Caco-2 (cell line): Measurements from ENCODE around the gene WDR75. TPM values are rescaled to one million over a fixed set of nuclear protein-coding genes. Genes with fewer than 3 reads are reported as not detected.

ENCODE experiments used
- BruUV-seq: library from RNA; stranded (reverse); fragments of 400-500 nt; replicated peaks from 2 replicates; lab custom pipeline; 2021; lab: Mats Ljungman, UMichigan
- CTCF ChIA-PET: fragments of 300-600 bp; sonication (Branson Sonifier 250); formaldehyde crosslinking; loops from one replicate; lab custom pipeline; 2022; ENCODE audit warnings: antibody characterized with exemption; lab: Charles Lee
- POLR2A ChIA-PET: fragments of 300-600 bp; sonication (Branson Sonifier 250); formaldehyde crosslinking; loops from one replicate; lab custom pipeline; 2022; ENCODE audit warnings: antibody characterized with exemption; lab: Charles Lee
- DNase-seq, 2 experiments: peaks; one replicate each; pipeline versions ENCODE4 v3.0.0 to v3.0.0-alpha.2; 2020 to 2022
- H3K27me3 ChIP-seq: replicated peaks from 2 replicates; pipeline ENCODE4 v1.6.0; 2011; ENCODE audit warnings: low read length; ENCODE audit not compliant: control insufficient read depth, insufficient read depth
- H3K36me3 ChIP-seq: 2 replicates; pipeline ENCODE4 v1.5.1; 2011; ENCODE audit warnings: low read length; ENCODE audit not compliant: control insufficient read depth, insufficient read depth
- H3K4me1 ChIP-seq: fragments of 250-450 bp; sonication (Bioruptor Pico); 2 replicates; pipeline ENCODE4 v1.5.1; 2020; ENCODE audit warnings: mild to moderate bottlenecking
- H3K4me3 ChIP-seq: 2 replicates; pipeline ENCODE4 v1.5.1; 2011; ENCODE audit warnings: low read depth, mild to moderate bottlenecking, control low read depth, low read length
- H3K9me3 ChIP-seq: fragments of 250-450 bp; sonication (Bioruptor Pico); 2 replicates; pipeline ENCODE4 v1.5.1; 2020; ENCODE audit warnings: mild to moderate bottlenecking, moderate library complexity
- H3K27ac Mint-ChIP-seq: one replicate; pipeline ENCODE4 v1.8.0; 2022; ENCODE audit warnings: mixed read lengths; ENCODE audit not compliant: unreplicated experiment
- H3K27me3 Mint-ChIP-seq: one replicate; pipeline ENCODE4 v1.8.0; 2022; ENCODE audit warnings: mixed read lengths; ENCODE audit not compliant: insufficient read depth, unreplicated experiment
- H3K36me3 Mint-ChIP-seq: one replicate; pipeline ENCODE4 v1.8.0; 2022; ENCODE audit warnings: mild to moderate bottlenecking, mixed read lengths; ENCODE audit not compliant: insufficient read depth, unreplicated experiment
- H3K4me1 Mint-ChIP-seq: one replicate; pipeline ENCODE4 v1.8.0; 2022; ENCODE audit warnings: low read depth, mixed read lengths; ENCODE audit not compliant: unreplicated experiment
- H3K4me3 Mint-ChIP-seq: one replicate; pipeline ENCODE4 v1.8.0; 2022; ENCODE audit warnings: mild to moderate bottlenecking, moderate library complexity, mixed read lengths; ENCODE audit not compliant: unreplicated experiment
- H3K9me3 Mint-ChIP-seq: one replicate; pipeline ENCODE4 v1.8.0; 2022; ENCODE audit warnings: mixed read lengths; ENCODE audit not compliant: unreplicated experiment
- CTCF ChIP-seq, 2 experiments: fragments of 200-600 bp in 1 of 2; IDR thresholded peaks; 1 replicate in 1 of 2; 2 replicates in 1 of 2; pipeline versions ENCODE4 v1.5.1 to v1.8.0; 2011 to 2022; ENCODE audit warnings: antibody characterized with exemption in 1 of 2, control low read depth in 1 of 2, inconsistent platforms in 1 of 2, low read depth in 1 of 2, low read length in 1 of 2, mild to moderate bottlenecking in 1 of 2, moderate library complexity in 1 of 2; ENCODE audit not compliant: insufficient read depth in 1 of 2, severe bottlenecking in 1 of 2, unreplicated experiment in 1 of 2
- intact Hi-C: fragments of 100-400 bp; cut with micrococcal nuclease; formaldehyde crosslinking; loops from one replicate; pipeline ENCODE4 v1.10.0; 2022; ENCODE audit not compliant: unreplicated experiment
- total RNA-seq: library from RNA; stranded (reverse); gene quantifications from 2 replicates; pipeline ENCODE4 v1.2.3, GENCODE V29; 2022

Gene WDR75
- total RNA-seq, 1 experiment from 2014 or later, result 50.2 TPM

GRCh38 chr2:189505492-189505891 is 64.2 kb downstream of the WDR75 start:
- DNase-seq, result no peak
- H3K9me3 ChIP-seq, result peaks cover 8% of the 10 kb centered on the region; the same call in 1 of the 2 replicates
- ChIA-PET POLR2A (no interaction called here), CTCF (no interaction called here)
- TF ChIP-seq CTCF (IDR thresholded peaks at IDR 0.05; ENCODE audit: insufficient read depth in 1 of 2, low read depth in 1 of 2, low read length in 1 of 2, severe bottlenecking in 1 of 2, unreplicated experiment in 1 of 2), result no peak
- Mint-ChIP-seq H3K9me3 (peaks cover 12% of the 10 kb centered on the region), H3K36me3 (no peaks in the 10 kb centered on the region), H3K27ac (peak overlapping the region; percentile 50), H3K4me3 (no peak overlapping the region), H3K4me1 (peaks cover 25% of the 10 kb centered on the region), H3K27me3 (no peaks in the 10 kb centered on the region)
- H3K4me3 ChIP-seq, result no peak overlapping the region
- intact Hi-C loops, result no loop called here
- no peaks in the 10 kb centered on the region for H3K27me3 ChIP-seq
- no peaks in the 10 kb centered on the region for H3K36me3 ChIP-seq
- H3K4me1 ChIP-seq, result peaks cover 26% of the 10 kb centered on the region
- no TSS peak for BruUV-seq

- no peak overlapping the region for H3K4me3 ChIP-seq
- intact Hi-C loops, result loop anchor here (1.0 to 2.0 kb wide), 4 partner anchors 36 to 122 kb away; no protein-coding TSS in a partner anchor
- POLR2A ChIA-PET, result interaction anchor here (1.4 kb wide), 1 partner anchor 74 kb away, joined by 14 read pairs; the partner anchor contains the start of gene SLC40A1
- no peaks in the 10 kb centered on the region for H3K36me3 ChIP-seq
- peaks cover 8% of the 10 kb centered on the region; the same call in 1 of the 2 replicates for H3K9me3 ChIP-seq
- H3K27me3 ChIP-seq, result no peaks in the 10 kb centered on the region
- Mint-ChIP-seq H3K27me3 (no peaks in the 10 kb centered on the region), H3K4me3 (peak overlapping the region; percentile 32), H3K36me3 (no peaks in the 10 kb centered on the region), H3K27ac (peak overlapping the region; percentile 93), H3K9me3 (peaks cover 12% of the 10 kb centered on the region), H3K4me1 (peaks cover 25% of the 10 kb centered on the region)
- peak; percentile 66 to 69 for DNase-seq
- BruUV-seq, result no TSS peak
- peaks cover 33% of the 10 kb centered on the region for H3K4me1 ChIP-seq
- TF ChIP-seq CTCF (IDR thresholded peaks at IDR 0.05; ENCODE audit: insufficient read depth in 1 of 2, low read depth in 1 of 2, low read length in 1 of 2, severe bottlenecking in 1 of 2, unreplicated experiment in 1 of 2), result no peak
- CTCF ChIA-PET, result interaction anchor here (0.6 to 1.2 kb wide), 3 partner anchors 21 to 127 kb away, joined by 3 to 4 read pairs (median 3); partner anchors contain the start of gene SLC40A1
Observed at GRCh38 chr2:189506514-189506976, 65.3 kb downstream of the WDR75 start.

DNA sequence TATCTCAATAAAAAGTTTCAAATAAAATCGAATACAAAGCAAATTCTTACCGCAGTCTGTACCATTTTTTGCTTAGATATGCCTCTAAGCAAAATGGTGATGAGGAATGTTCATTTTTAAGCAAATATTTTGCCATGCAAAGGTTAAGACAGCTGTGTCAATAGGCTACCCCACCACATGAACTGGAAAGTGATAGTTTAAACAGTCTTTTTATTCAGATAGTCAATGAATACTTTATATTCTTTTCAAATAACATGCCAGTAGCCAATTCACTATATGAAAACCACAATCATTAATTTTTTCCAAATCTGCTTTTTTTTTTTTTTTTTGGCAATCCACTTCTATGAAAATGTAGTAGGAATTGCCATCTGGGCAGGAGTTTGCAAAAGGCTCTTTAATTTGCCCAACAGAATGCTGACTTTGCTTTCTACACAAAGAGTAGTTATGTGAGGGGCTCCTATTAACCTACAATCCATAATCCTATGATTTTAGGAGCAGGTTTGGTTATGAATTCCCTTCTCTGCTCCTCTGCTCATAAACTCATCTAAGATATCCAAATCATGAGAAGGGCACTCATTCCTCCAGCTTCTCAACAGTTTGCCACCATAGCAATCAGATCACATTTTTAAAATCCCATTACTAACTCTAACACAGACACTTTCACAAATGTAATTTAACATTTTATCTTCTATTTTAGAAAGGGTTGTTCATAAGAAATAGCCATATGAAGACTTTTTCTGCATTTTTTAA is 70.1 kb downstream of the WDR75 start:
- no peaks in the 10 kb centered on the region for H3K27me3 Mint-ChIP-seq
- H3K9me3 Mint-ChIP-seq, result peaks cover 12% of the 10 kb centered on the region
- Histone ChIP-seq H3K27me3 (no peaks in the 10 kb centered on the region), H3K9me3 (peaks cover 8% of the 10 kb centered on the region; the same call in 1 of the 2 replicates), H3K36me3 (no peaks in the 10 kb centered on the region), H3K4me3 (no peak overlapping the region), H3K4me1 (peaks cover 18% of the 10 kb centered on the region)
- H3K27ac Mint-ChIP-seq, result no peak overlapping the region
- intact Hi-C loops, result no loop called here
- BruUV-seq, result no TSS peak
- H3K4me1 Mint-ChIP-seq, result peaks cover 4% of the 10 kb centered on the region
- H3K4me3 Mint-ChIP-seq, result no peak overlapping the region
- TF ChIP-seq CTCF (IDR thresholded peaks at IDR 0.05; ENCODE audit: insufficient read depth in 1 of 2, low read depth in 1 of 2, low read length in 1 of 2, severe bottlenecking in 1 of 2, unreplicated experiment in 1 of 2), result no peak
- CTCF ChIA-PET, result interaction anchor here (0.5 kb wide), 1 partner anchor 333 kb away, joined by 3 read pairs; no protein-coding TSS in a partner anchor
- POLR2A ChIA-PET, result no interaction called here
- no peaks in the 10 kb centered on the region for H3K36me3 Mint-ChIP-seq
- DNase-seq, result no peak
